WTC11 (cell line): ENCODE results near the gene XPOT. TPM values are rescaled to one million over a fixed set of nuclear protein-coding genes. Genes with fewer than 3 reads are reported as not detected.

Source experiments
- ATAC-seq: fragments of 200-7000 bp; cut with Tn5 transposase; 2 replicates; pipeline ENCODE4 v1.10.0; 2021; ENCODE audit warnings: mild to moderate bottlenecking, moderate library complexity
- CTCF ChIA-PET: fragments of 300-600 bp; sonication (Branson Sonifier 250); formaldehyde crosslinking; loops from one replicate; lab custom pipeline; 2021; ENCODE audit warnings: antibody characterized with exemption; lab: Charles Lee
- POLR2A ChIA-PET: fragments of 350-600 bp; sonication (Branson Sonifier 250); formaldehyde crosslinking; loops from one replicate; lab custom pipeline; 2021; ENCODE audit warnings: antibody characterized with exemption; lab: Charles Lee
- DNase-seq: peaks from one replicate; pipeline ENCODE4 v3.0.0; 2021; ENCODE audit warnings: low spot score
- H3K27ac Mint-ChIP-seq: 2 replicates; pipeline ENCODE4 v1.8.0; 2021; ENCODE audit warnings: mixed read lengths
- H3K27me3 Mint-ChIP-seq: 2 replicates; pipeline ENCODE4 v1.8.0; 2021; ENCODE audit warnings: low read depth, mild to moderate bottlenecking, moderate library complexity, mixed read lengths
- H3K36me3 Mint-ChIP-seq: 2 replicates; pipeline ENCODE4 v1.8.0; 2021; ENCODE audit warnings: mixed read lengths
- H3K4me1 Mint-ChIP-seq: 2 replicates; pipeline ENCODE4 v1.8.0; 2022; ENCODE audit warnings: mixed read lengths
- H3K4me3 Mint-ChIP-seq: 2 replicates; pipeline ENCODE4 v1.8.0; 2021; ENCODE audit warnings: mild to moderate bottlenecking, moderate library complexity, mixed read lengths
- H3K9me3 Mint-ChIP-seq: 2 replicates; pipeline ENCODE4 v1.8.0; 2021; ENCODE audit warnings: mixed read lengths
- AFF4 ChIP-seq: sonication (generic); formaldehyde crosslinking; IDR thresholded peaks from 2 replicates; pipeline ENCODE4 v1.8.1; 2023; ENCODE audit warnings: mild to moderate bottlenecking, missing genetic modification reagents, borderline replicate concordance
- ARID4B ChIP-seq: sonication (generic); formaldehyde crosslinking; IDR thresholded peaks from 2 replicates; pipeline ENCODE4 v1.8.0; 2023; ENCODE audit warnings: missing genetic modification reagents, mild to moderate bottlenecking, borderline replicate concordance
- CBFB ChIP-seq: sonication (generic); formaldehyde crosslinking; IDR thresholded peaks from 2 replicates; pipeline ENCODE4 v1.8.1; 2022; ENCODE audit warnings: mild to moderate bottlenecking, low read depth, missing genetic modification reagents
- CREM ChIP-seq: sonication (generic); formaldehyde crosslinking; IDR thresholded peaks from 2 replicates; pipeline ENCODE4 v1.8.1; 2022; ENCODE audit warnings: mild to moderate bottlenecking, missing genetic modification reagents, moderate library complexity
- ETV6 ChIP-seq: sonication (generic); formaldehyde crosslinking; IDR thresholded peaks from 2 replicates; pipeline ENCODE4 v1.8.1; 2022; ENCODE audit warnings: mild to moderate bottlenecking, missing genetic modification reagents
- FOXK1 ChIP-seq: sonication (generic); formaldehyde crosslinking; IDR thresholded peaks from 2 replicates; pipeline ENCODE4 v1.8.0; 2022; ENCODE audit warnings: mild to moderate bottlenecking, moderate library complexity, missing genetic modification reagents
- FOXP1 ChIP-seq: sonication (generic); formaldehyde crosslinking; IDR thresholded peaks from 2 replicates; pipeline ENCODE4 v1.8.0; 2022; ENCODE audit warnings: missing genetic modification reagents, mild to moderate bottlenecking, moderate library complexity, borderline replicate concordance
- IRF2 ChIP-seq: sonication (generic); formaldehyde crosslinking; IDR thresholded peaks from 2 replicates; pipeline ENCODE4 v1.8.0; 2022; ENCODE audit warnings: low read depth, missing genetic modification reagents, borderline replicate concordance
- NFE2L1 ChIP-seq: sonication (generic); formaldehyde crosslinking; IDR thresholded peaks from 2 replicates; pipeline ENCODE4 v1.8.1; 2023; ENCODE audit warnings: missing genetic modification reagents
- NFYB ChIP-seq: sonication (generic); formaldehyde crosslinking; conservative IDR thresholded peaks from 2 replicates; pipeline ENCODE4 v1.8.0; 2022; ENCODE audit warnings: low read depth, missing genetic modification reagents
- NR3C1 ChIP-seq: sonication (generic); formaldehyde crosslinking; conservative IDR thresholded peaks from 2 replicates; pipeline ENCODE4 v1.8.1; 2023; ENCODE audit warnings: low read depth, mild to moderate bottlenecking, missing genetic modification reagents
- OVOL2 ChIP-seq: fragments of 250-450 bp; sonication (Bioruptor Pico); IDR thresholded peaks from 2 replicates; pipeline ENCODE4 v1.9.0; 2021; ENCODE audit warnings: mild to moderate bottlenecking, borderline replicate concordance
- SMAD3 ChIP-seq: sonication (generic); formaldehyde crosslinking; IDR thresholded peaks from 2 replicates; pipeline ENCODE4 v1.8.0; 2022; ENCODE audit warnings: missing genetic modification reagents, mild to moderate bottlenecking, borderline replicate concordance
- TEAD1 ChIP-seq: sonication (generic); formaldehyde crosslinking; IDR thresholded peaks from 2 replicates; pipeline ENCODE4 v1.8.0; 2022; ENCODE audit warnings: mild to moderate bottlenecking, missing genetic modification reagents
- TP53 ChIP-seq: sonication (generic); formaldehyde crosslinking; IDR thresholded peaks from 2 replicates; pipeline ENCODE4 v1.8.1; 2023; ENCODE audit warnings: mild to moderate bottlenecking, missing genetic modification reagents
- USF1 ChIP-seq: sonication (generic); formaldehyde crosslinking; IDR thresholded peaks from 2 replicates; pipeline ENCODE4 v1.8.0; 2022; ENCODE audit warnings: mild to moderate bottlenecking, missing genetic modification reagents
- USF2 ChIP-seq: sonication (generic); formaldehyde crosslinking; IDR thresholded peaks from 2 replicates; pipeline ENCODE4 v1.8.1; 2023; ENCODE audit warnings: mild to moderate bottlenecking, missing genetic modification reagents, moderate library complexity
- ZNF396 ChIP-seq: fragments of 250-450 bp; sonication (Bioruptor Pico); IDR thresholded peaks from 2 replicates; pipeline ENCODE4 v1.8.0; 2021; ENCODE audit warnings: mild to moderate bottlenecking, moderate library complexity, borderline replicate concordance
- total RNA-seq: library from RNA; stranded (reverse); gene quantifications from 3 replicates; pipeline ENCODE4 v1.2.3, GENCODE V29; 2021

The XPOT gene
- total RNA-seq, 1 experiment from 2014 or later, result 134 TPM

- no peak for TF ChIP-seq NR3C1 (CRISPR knock-in tag)
Measured at GRCh38 chr12:64395739-64396138, 8.5 kb upstream of the XPOT start (continued).

GRCh38 chr12:64400041-64400440 is 4.2 kb upstream of the XPOT start:
- peaks cover 21% of the 10 kb centered on the region for H3K4me1 Mint-ChIP-seq
- TF ChIP-seq OVOL2 (CRISPR knock-in tag), result no peak
- TF ChIP-seq FOXK1 (CRISPR knock-in tag), result 0 out of 2 replicates have a peak, but pooled peaks have one; percentile 22
- TF ChIP-seq CBFB (CRISPR knock-in tag), result no peak
- TF ChIP-seq TEAD1 (CRISPR knock-in tag), result peak; percentile 40; the same call in 1 of the 2 replicates
- TF ChIP-seq ETV6 (CRISPR knock-in tag), result no peak
- TF ChIP-seq FOXP1, result no peak
- TF ChIP-seq USF1 (CRISPR knock-in tag), result 0 out of 2 replicates have a peak, but pooled peaks have one; percentile 24
- TF ChIP-seq USF2, result peak; percentile 57
- no peak for TF ChIP-seq AFF4 (CRISPR knock-in tag)
- H3K36me3 Mint-ChIP-seq, result no peaks in the 10 kb centered on the region
- H3K9me3 Mint-ChIP-seq, result no peaks in the 10 kb centered on the region
- CTCF ChIA-PET, result interaction anchor here (0.6 to 1.0 kb wide), 2 partner anchors 9 to 165 kb away, joined by 3 to 4 read pairs; partner anchors contain the start of gene C12orf56
- ATAC-seq (peak; percentile 26), DNase-seq (no peak)
- H3K4me3 Mint-ChIP-seq, result peak overlapping the region; percentile 37
- H3K27me3 Mint-ChIP-seq, result no peaks in the 10 kb centered on the region
- peak overlapping the region; percentile 86 for H3K27ac Mint-ChIP-seq
- POLR2A ChIA-PET, result no interaction called here

GRCh38 chr12:64402181-64402580 is 2.0 kb upstream of the XPOT start:
- DNase-seq (no peak), ATAC-seq (no peak)
- Mint-ChIP-seq H3K36me3 (no peaks in the 10 kb centered on the region), H3K4me1 (peaks cover 36% of the 10 kb centered on the region), H3K9me3 (no peaks in the 10 kb centered on the region), H3K27me3 (no peaks in the 10 kb centered on the region), H3K4me3 (no peak overlapping the region), H3K27ac (no peak overlapping the region; the same call in 1 of the 2 replicates)
- no peak for TF ChIP-seq CREM (CRISPR knock-in tag)
- TF ChIP-seq ZNF396, result no peak
- POLR2A ChIA-PET, result no interaction called here
- CTCF ChIA-PET, result no interaction called here

GRCh38 chr12:64404470-64405256 is 471 bp downstream of the XPOT start:
- ChIA-PET POLR2A (interaction anchor here (0.6 to 1.5 kb wide), 6 partner anchors 16 to 571 kb away, joined by 3 to 6 read pairs (median 3); no protein-coding TSS in a partner anchor), CTCF (interaction anchor here (0.7 to 1.6 kb wide), 4 partner anchors 14 to 133 kb away, joined by 3 to 8 read pairs (median 4); partner anchors contain the start of gene C12orf56)
- Mint-ChIP-seq H3K27ac (peak overlapping the region; percentile 98), H3K4me3 (peak overlapping the region; percentile 95), H3K4me1 (peaks cover 41% of the 10 kb centered on the region), H3K36me3 (peaks cover 2% of the 10 kb centered on the region), H3K27me3 (no peaks in the 10 kb centered on the region), H3K9me3 (no peaks in the 10 kb centered on the region)
- peak; percentile 13 for ATAC-seq
- DNase-seq, result peak; percentile 62
- TF ChIP-seq CBFB (CRISPR knock-in tag), result 0 out of 2 replicates have a peak, but pooled peaks have one; percentile 57
- no peak for TF ChIP-seq NFYB
- no peak for TF ChIP-seq NFE2L1
- TF ChIP-seq ARID4B (CRISPR knock-in tag), result no peak; the same call in 1 of the 2 replicates
- no peak; the same call in 1 of the 2 replicates for TF ChIP-seq SMAD3 (CRISPR knock-in tag)
- no peak; the same call in 1 of the 2 replicates for TF ChIP-seq CREM (CRISPR knock-in tag)
- TF ChIP-seq TP53 (CRISPR knock-in tag), result peak; percentile 89
- peak; percentile 47; the same call in 1 of the 2 replicates for TF ChIP-seq IRF2
